Urinary bladder (tissue), 4 donors: Measurements from ENCODE around the gene JAG2. TPM values are rescaled to one million over a fixed set of nuclear protein-coding genes. Genes with fewer than 3 reads are reported as not detected.

Experiments used
- DNase-seq: peaks from one replicate; pipeline ENCODE4 v3.0.0-alpha.2; 2015; ENCODE audit errors: extremely low spot score
- H3K27ac ChIP-seq: one replicate; pipeline ENCODE4 v1.5.1; 2013; ENCODE audit warnings: low read depth, mild to moderate bottlenecking, moderate library complexity
- H3K36me3 ChIP-seq: one replicate; pipeline ENCODE4 v1.6.1; 2013; ENCODE audit warnings: mild to moderate bottlenecking, moderate library complexity; ENCODE audit not compliant: insufficient read depth
- H3K4me1 ChIP-seq: one replicate; pipeline ENCODE4 v1.6.1; 2013; ENCODE audit warnings: mild to moderate bottlenecking, moderate library complexity; ENCODE audit not compliant: insufficient read depth
- H3K4me3 ChIP-seq: one replicate; pipeline ENCODE4 v1.5.1; 2013; ENCODE audit warnings: low read depth, low read length
- WGBS: extraction: QIAGEN DNeasy Blood & Tissue Kit; methylation state at CpG from one replicate; pipeline ENCODE4 v1.1.7; 2013; 5-methylcytosine and 5-hydroxymethylcytosine counted together
- polyA plus RNA-seq: library from polyadenylated mRNA; stranded (reverse); fragments of 200-250 nt; gene quantifications from one replicate; pipeline ENCODE4 v1.2.3, GENCODE V29; 2013
- total RNA-seq: library from RNA; depleted of rRNA; stranded (reverse); fragments of >200 nt; gene quantifications from one replicate; pipeline ENCODE4 v1.2.3, GENCODE V29; 2014
- donor health status: healthy with polysubstance abuse.
- donor health status: healthy.

JAG2 gene
- total and polyA plus RNA-seq, 2 donors = 11.2 to 22.4 TPM

DNA sequence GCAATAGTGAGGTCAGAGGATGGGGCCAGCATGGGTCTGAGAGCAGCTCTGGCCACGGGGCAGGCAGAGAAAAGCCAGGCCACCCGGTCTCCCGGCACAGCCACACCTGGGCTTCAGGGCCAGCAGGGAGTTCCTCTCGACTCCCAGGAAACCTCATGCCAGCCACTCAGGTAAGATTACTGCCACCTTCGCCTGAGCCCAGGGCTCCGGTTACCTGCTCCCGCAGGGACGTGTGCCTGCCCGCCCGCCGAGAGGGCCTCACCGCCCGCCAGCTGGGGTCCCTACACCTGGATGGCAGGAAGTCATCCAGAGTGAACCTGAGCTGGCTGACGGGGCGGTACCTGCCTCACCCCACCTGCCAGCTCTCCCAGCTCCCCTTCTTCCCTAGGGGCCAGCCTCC, 7.3 kb downstream of the JAG2 start:
- H3K4me3 ChIP-seq = no peak overlapping the region
- no peaks in the 10 kb centered on the region for H3K4me1 ChIP-seq
- no peak overlapping the region for H3K27ac ChIP-seq
- H3K36me3 ChIP-seq = no peaks in the 10 kb centered on the region
- DNase-seq = no peak
- 72% methylated on average over 15 of the region's 15 CpGs for WGBS

DNA sequence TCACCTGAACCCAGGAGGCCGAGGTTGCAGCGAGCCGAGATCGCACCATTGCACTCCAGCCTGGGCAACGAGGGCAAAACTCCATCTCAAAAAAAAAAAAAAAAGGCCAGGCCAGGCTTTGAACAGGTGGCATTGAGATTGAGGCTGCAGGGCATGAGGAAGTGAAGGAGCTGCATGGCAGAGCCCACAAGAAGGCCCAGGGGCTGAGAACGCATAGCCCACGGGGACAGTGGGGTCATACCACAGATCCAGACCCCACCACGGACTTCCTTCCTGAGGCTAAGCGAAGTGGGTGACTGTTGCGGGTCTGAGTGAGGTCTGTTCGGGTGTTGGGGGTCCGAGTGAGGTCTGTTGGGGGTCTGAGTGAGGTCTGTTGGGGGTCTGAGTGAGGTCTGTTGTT, 7.8 kb downstream of the JAG2 start:
- no peak overlapping the region for H3K27ac ChIP-seq

DNA sequence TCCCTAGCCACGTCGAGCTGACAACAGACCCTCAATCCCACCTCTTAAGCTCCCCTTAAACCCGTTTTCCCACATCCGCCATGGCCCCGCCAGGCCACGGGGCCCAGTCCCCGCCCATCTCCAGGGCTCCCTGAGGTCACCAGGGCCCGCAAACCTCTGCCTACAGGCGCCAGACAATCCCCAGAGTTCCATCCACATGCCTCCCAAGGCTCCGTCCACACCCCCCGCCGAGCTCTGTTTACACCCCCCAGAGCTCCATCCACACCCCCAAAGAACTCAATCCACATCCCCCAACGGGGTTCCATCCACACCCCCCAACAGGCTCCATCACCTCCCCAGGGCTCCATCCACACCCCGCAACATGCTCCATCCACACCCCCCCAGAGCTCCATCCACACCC, 9.2 kb downstream of the JAG2 start:
- no peak for DNase-seq
- 71% methylated on average over 14 of the region's 14 CpGs for WGBS
- Histone ChIP-seq H3K4me3 (no peak overlapping the region), H3K4me1 (no peaks in the 10 kb centered on the region), H3K36me3 (no peaks in the 10 kb centered on the region), H3K27ac (no peak overlapping the region)

More for the DNA sequence above, 7.8 kb downstream of the JAG2 start:
- H3K36me3 ChIP-seq = no peaks in the 10 kb centered on the region
- no peak for DNase-seq
- no peaks in the 10 kb centered on the region for H3K4me1 ChIP-seq
- H3K4me3 ChIP-seq = no peak overlapping the region
- 87% methylated on average over 12 of the region's 12 CpGs for WGBS

DNA sequence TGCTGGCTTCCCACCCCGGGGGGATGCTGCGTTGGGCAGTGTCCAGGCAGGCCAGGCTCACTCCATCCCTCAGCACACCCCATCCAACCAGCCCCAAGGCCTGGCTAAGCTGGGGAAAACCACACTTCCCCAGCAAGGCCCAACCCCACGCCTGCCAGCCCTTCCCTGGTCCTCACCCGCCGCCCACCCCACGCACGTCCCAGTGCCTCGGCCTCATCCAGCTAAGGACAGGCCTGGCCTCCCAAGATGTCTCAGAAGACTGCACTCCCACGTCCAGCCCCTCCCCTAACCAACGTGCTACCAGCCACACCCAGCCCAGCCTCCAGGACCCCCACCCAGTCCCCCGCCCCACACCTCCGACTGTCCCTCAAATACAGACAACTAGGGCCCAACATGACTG, 9.8 kb downstream of the JAG2 start:
- Histone ChIP-seq H3K4me3 (no peak overlapping the region), H3K4me1 (no peaks in the 10 kb centered on the region), H3K36me3 (no peaks in the 10 kb centered on the region), H3K27ac (no peak overlapping the region)
- 79% methylated on average over 12 of the region's 12 CpGs for WGBS
- no peak for DNase-seq

DNA sequence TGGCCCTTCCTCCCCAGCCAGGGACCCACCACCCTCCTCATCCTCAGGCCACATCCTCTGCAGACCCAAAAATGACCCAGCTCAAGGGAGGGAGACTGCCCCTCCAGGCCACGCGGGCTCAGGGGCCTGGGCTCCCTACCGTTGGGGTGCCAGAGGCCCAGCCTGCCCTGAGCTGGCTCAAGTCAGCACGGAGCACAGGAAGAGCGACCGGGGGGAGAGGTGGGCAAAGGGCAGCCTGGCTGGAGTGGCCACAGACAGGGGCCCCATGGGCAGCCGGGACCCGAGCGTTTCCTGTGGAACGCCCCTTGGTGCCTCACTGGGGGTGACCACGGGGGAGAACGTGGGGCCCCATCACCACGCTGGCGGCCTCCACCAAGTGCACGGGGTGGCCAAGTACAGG, 10.7 kb downstream of the JAG2 start:
- Histone ChIP-seq H3K4me1 (no peaks in the 10 kb centered on the region), H3K27ac (no peak overlapping the region), H3K4me3 (no peak overlapping the region), H3K36me3 (no peaks in the 10 kb centered on the region)
- no peak for DNase-seq
- 88% methylated on average over 15 of the region's 15 CpGs for WGBS

DNA sequence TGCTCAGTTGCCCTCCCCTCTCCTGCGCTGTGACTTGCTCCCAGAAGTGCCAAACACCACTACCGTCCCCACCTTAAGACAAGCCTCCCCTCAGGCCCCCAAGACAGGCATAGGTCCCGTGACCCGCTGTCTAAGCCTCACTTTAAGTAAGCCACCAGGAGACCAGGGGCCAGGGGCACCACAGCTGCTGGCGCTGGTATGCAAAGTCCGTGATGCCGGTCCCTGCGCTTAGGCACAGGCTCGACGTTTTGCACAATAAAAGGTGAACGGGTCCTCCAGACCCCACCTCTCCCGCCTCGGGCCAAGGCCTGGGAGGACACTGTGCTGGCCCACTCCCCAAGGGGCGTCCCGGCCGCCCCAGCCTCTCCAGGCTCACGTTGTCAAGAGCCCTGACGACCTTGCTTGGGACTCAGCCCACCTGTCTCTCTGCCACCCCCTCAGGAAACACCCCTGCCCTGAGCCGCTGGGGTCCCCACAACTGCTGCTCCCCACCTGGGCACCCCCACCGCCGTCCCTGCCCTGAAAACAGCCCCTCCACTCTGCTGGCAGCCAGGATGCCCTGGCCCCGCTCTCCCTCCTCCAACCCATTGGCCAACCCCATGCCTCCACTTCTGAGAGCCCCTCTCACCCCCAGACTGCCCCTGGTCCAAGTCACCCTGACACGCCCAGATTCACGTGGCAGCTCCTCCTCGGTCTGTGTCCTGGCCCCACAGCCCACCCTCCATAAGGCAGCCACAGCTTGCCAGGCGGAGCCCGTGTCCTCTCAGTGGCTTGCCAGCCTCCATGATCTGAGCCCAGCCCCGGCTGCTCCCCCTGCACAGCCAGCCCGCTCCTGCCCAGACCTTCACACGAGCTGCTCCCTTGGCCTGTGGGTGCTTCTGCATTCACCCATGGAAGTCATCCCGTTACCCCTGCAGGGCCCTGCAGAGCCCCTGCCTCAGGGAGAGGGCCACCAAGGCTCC, 11.9 kb downstream of the JAG2 start:
- H3K27ac ChIP-seq = no peak overlapping the region
- no peak overlapping the region for H3K4me3 ChIP-seq
- no peak for DNase-seq
- no peaks in the 10 kb centered on the region for H3K36me3 ChIP-seq
- H3K4me1 ChIP-seq = no peaks in the 10 kb centered on the region
- WGBS = 76% methylated on average over 31 of the region's 31 CpGs

DNA sequence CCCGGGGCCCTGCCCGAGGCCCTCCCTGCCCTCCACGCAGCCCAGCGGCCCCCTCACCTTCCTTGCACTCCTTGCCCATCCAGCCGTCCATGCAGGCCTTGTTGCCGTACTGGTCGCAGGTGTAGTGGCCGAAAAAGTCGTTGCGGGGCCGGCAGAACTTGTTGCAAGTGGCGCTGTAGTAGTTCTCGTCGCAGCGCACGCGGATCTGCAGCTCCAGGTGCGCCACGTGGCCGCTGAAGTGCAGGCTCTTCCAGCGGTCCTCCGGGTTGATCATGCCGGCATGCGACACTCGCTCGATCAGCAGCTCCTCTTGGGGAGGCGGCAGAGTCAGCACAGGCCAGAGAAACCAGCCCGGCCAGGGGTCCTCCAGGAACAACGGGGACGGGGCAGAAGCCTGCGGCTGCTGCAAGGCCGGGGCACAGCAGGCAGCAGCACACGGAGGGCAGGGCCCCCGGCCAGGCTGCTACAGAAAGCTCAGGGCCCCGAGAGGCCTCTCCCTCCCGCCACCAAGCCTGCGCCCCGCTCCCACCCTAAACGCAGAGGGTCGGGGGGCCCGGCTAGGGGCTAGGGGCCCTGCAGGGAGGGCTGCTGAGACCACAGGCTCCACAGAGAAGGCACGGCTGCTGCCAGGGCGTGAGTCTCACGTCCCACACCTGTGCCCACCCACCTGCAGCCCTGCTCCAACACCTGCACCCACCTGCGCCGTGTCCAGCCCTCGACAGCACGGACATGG, 12.7 kb downstream of the JAG2 start:
- DNase-seq = no peak
- Histone ChIP-seq H3K4me1 (no peaks in the 10 kb centered on the region), H3K4me3 (no peak overlapping the region), H3K36me3 (no peaks in the 10 kb centered on the region), H3K27ac (no peak overlapping the region)
- 74% methylated on average over 48 of the region's 48 CpGs for WGBS

DNA sequence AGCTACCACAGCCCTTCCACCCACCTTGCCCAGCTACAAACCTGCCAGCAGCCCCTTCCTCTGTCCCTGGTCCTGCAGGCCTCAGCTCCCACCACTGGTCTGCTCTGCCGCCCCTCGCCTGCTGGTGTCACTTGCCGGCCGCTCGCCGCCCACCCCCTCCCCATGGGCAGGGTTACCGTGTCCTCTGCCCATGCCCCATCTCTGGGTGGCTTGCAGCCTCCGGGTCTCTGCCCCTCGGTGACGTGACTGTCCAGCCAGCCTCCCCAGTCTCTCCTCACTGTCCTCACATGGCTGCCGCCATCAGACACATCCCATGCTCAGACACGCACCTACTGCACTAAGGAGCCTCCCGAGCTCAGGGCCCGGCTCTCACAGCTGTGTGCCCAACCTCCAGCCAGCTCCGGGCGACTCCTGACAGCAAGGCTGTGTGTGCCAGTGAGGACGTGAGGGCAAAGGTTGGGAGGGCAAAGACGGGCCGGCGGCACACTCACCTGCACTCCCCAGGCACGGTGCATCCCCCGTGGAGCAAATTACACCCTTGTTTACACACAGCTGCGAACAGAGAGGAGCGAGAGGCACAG, 13.4 kb downstream of the JAG2 start:
- no peak for DNase-seq
- 80% methylated on average over 24 of the region's 24 CpGs for WGBS
- no peak overlapping the region for H3K4me3 ChIP-seq
- H3K27ac ChIP-seq = no peak overlapping the region
- no peaks in the 10 kb centered on the region for H3K4me1 ChIP-seq
- H3K36me3 ChIP-seq = no peaks in the 10 kb centered on the region

DNA sequence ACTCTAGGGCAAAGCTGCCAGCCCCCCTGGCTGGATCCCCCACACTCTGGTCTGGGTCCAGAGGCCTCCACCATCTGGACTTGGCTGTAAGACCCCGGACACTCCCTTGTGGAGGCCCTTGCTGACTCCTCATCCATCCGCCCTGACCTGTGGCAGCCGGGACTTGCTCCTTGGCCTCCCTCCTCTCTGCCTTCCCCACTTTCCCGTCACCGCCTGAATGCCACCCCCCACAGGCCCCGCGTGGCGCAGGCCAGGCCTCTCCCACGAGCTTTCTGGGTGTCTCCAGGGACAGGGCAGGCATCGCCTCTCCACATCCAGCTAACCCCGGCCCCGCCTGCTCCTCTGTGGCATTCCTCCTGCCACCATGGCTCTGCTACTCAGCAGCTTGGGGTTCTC, 14.1 kb downstream of the JAG2 start:
- no peak for DNase-seq
- Histone ChIP-seq H3K27ac (no peak overlapping the region), H3K4me1 (no peaks in the 10 kb centered on the region), H3K4me3 (no peak overlapping the region), H3K36me3 (no peaks in the 10 kb centered on the region)
- 64% methylated on average over 12 of the region's 12 CpGs for WGBS

DNA sequence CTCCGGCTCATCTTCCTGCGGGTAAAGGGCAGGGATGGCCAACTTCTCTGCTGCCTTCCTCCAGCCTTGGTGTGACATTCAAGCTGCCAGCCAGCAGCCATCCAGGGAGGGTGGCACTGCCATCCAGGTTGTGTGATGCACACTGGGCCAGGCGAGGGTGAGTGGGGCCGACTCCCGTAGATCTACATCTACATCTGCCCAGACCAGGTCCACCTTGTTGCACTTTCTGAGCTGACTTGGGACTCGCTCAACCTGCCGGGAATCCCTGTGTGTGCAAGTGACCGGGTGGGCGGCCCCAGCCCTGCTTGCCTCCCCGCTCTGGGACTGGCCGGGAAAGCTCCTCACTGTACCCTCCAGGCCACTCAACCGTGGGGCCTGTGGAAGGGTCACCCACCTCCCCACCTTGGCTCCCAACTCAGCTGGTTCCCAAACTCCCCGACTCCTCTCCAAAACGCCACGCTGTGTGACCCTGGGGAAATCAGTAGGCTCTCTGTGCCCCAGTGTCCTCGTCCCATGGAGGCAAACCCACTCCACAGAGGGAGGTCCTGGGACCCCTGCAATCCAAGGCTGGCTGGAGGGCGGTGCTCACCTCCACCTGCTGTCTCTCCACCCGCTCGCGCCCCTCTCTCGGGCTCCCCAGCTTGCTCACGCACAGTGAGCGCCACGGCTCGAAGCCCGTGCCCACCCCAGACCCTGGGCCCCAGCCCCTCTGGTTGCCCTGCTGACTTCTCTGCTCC, 14.7 kb downstream of the JAG2 start:
- Histone ChIP-seq H3K36me3 (no peaks in the 10 kb centered on the region), H3K4me1 (no peaks in the 10 kb centered on the region), H3K4me3 (no peak overlapping the region), H3K27ac (no peak overlapping the region)
- 86% methylated on average over 26 of the region's 26 CpGs for WGBS
- no peak for DNase-seq

DNA sequence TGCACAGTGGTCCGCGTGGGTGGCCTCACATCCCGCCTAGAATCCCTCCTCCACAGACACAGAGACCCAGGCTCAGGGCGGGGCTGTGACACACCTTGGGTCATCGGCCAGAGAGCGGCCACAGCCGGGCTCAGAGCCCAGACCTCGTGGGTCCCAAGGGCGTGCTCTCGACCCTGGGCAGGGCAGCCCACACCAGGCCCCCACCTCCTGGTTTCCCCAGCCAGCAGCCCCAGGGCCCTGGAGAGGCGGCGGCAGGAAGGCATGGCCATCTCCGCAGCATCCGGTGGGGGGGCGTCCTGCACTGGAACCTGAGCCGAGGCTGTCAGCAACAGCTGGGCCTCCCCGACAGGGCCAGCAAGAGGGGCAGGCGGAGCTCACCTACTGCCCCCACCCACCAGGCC, 15.2 kb downstream of the JAG2 start:
- no peaks in the 10 kb centered on the region for H3K4me1 ChIP-seq
- WGBS = 55% methylated on average over 18 of the region's 18 CpGs
- no peak for DNase-seq
- H3K36me3 ChIP-seq = no peaks in the 10 kb centered on the region
- no peak overlapping the region for H3K27ac ChIP-seq
- H3K4me3 ChIP-seq = no peak overlapping the region

DNA sequence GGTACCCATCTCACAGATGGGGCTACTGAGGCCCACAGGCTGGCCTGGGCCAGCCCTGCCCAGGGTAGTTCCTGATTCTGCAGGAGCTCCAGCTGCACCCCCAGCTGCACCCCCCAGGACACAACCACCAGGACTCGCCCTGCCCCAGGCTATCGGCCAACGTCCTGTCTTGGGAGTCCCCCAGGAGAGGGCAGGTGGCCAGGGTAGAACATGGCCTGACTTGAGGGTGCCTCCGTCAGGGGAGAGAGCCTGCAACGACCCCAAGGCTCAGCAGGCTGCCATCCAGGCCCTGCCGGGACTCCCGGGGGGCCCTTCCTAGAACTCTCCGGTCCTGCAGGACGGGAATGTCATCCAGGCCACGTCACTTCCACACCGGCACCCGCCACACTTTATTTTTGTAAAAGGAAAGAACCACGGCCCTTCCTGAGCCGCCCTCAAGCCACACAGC, 15.8 kb downstream of the JAG2 start:
- Histone ChIP-seq H3K36me3 (no peaks in the 10 kb centered on the region), H3K27ac (no peak overlapping the region), H3K4me1 (no peaks in the 10 kb centered on the region), H3K4me3 (no peak overlapping the region)
- no peak for DNase-seq
- 75% methylated on average over 14 of the region's 14 CpGs for WGBS
